Measurements from ENCODE around the gene MED14.

GRCh38 chrX:40773809-40774208 lies 38.5 kb upstream of the MED14 start:
- TF ChIP-seq CTCF (IDR thresholded peaks at IDR 0.05) (no peak), ZFX (IDR thresholded peaks at IDR 0.05; ENCODE audit: borderline replicate concordance) (no peak)
